Transverse colon (tissue), 4 donors: ENCODE data around the gene ARF6. TPM values are rescaled to one million over a fixed set of nuclear protein-coding genes. Genes with fewer than 3 reads are reported as not detected.

ENCODE experiments used
- DNase-seq: peaks from one replicate; pipeline ENCODE4 v3.0.0-alpha.2; 2019
- H3K27ac ChIP-seq, 4 donors: fragments of 200-600 bp; sonication (generic); 2 replicates each; pipeline ENCODE4 v1.5.1; 2016 to 2018; ENCODE audit warnings: inconsistent platforms in 4 of 4
- H3K27me3 ChIP-seq: fragments of 200-600 bp; sonication (generic); 2 replicates; pipeline ENCODE4 v1.5.1; 2017; ENCODE audit warnings: inconsistent platforms
- H3K36me3 ChIP-seq, 4 donors: fragments of 200-600 bp; sonication (generic); 2 replicates each; pipeline ENCODE4 v1.5.1; 2017 to 2019; ENCODE audit warnings: inconsistent platforms in 4 of 4
- H3K4me1 ChIP-seq, 4 donors: fragments of 200-600 bp; sonication (generic); 2 replicates each; pipeline ENCODE4 v1.5.1; 2017 to 2020; ENCODE audit warnings: inconsistent platforms in 4 of 4
- H3K4me3 ChIP-seq, 4 donors: fragments of 200-600 bp; sonication (generic); 1 replicate in 1 of 4; 2 replicates in 3 of 4; pipeline versions ENCODE4 v1.5.1 to v1.6.1; 2017 to 2019; ENCODE audit warnings: inconsistent platforms in 4 of 4
- H3K9me3 ChIP-seq, 2 donors: fragments of 200-600 bp; sonication (generic); 2 replicates each; pipeline ENCODE4 v1.5.1; 2017 to 2019; ENCODE audit warnings: inconsistent platforms in 2 of 2
- CTCF ChIP-seq, 5 experiments: fragments of 200-600 bp in 3 of 5; fragments of 450-650 bp in 2 of 5; sonication (generic) in 3 of 5; IDR thresholded peaks; 1 replicate in 2 of 5; 2 replicates in 3 of 5; pipeline ENCODE4 v1.5.1; 2016 to 2017; ENCODE audit warnings: antibody characterized with exemption in 5 of 5, inconsistent platforms in 3 of 5, mild to moderate bottlenecking in 2 of 5, moderate library complexity in 1 of 5
- EP300 ChIP-seq: sonication (generic); formaldehyde crosslinking; IDR thresholded peaks from one replicate; pipeline ENCODE4 v1.6.1; 2017; ENCODE audit warnings: antibody characterized with exemption, low read depth
- POLR2A ChIP-seq: fragments of 450-650 bp; IDR thresholded peaks from one replicate; pipeline ENCODE4 v1.6.1; 2016; ENCODE audit warnings: antibody characterized with exemption, mild to moderate bottlenecking, moderate library complexity
- POLR2AphosphoS5 ChIP-seq, 3 donors: sonication (generic); formaldehyde crosslinking; IDR thresholded peaks; one replicate each; pipeline ENCODE4 v1.6.1; 2016; ENCODE audit warnings: antibody characterized with exemption in 3 of 3
- WGBS, 2 donors: methylation state at CpG; one replicate each; pipeline ENCODE4 v1.1.5; 2018; ENCODE audit warnings: low coverage in 1 of 2; 5-methylcytosine and 5-hydroxymethylcytosine counted together
- in situ Hi-C, 4 donors: fragments of 200-750 bp; cut with MboI; loops; one replicate each; pipeline versions ENCODE4 v1.15.0 to v1.15.1; 2017; ENCODE audit warnings: low sequenced_read_pairs in 3 of 4, low pct_ligation_motif_present in 1 of 4, low pct_unique_long_range_greater_than_20kb in 1 of 4
- intact Hi-C: fragments of 100-400 bp; cut with DNase I; formaldehyde crosslinking; loops from one replicate; pipeline ENCODE4 v1.15.1; 2023; ENCODE audit warnings: low total_unique reads
- total RNA-seq, 4 donors: library from RNA; depleted of rRNA; stranded (reverse); fragments of >200 nt; gene quantifications; one replicate each; pipeline ENCODE4 v1.1.0, GENCODE V29; 2016

Gene ARF6
- total RNA-seq, 4 donors from 2014 or later = 70.3 to 120 (median 101) TPM

- WGBS, 2 donors = 100% methylated on average over 1 of the region's 1 CpG; no CpG with 5 or more reads in 1 of the 2 donors
Observed at GRCh38 chr14:49923442-49923841, 30.6 kb downstream of the ARF6 start.

GRCh38 chr14:49923881-49924280 is 31.0 kb downstream of the ARF6 start:
- DNase-seq = no peak
- H3K27me3 ChIP-seq = no peaks in the 10 kb centered on the region
- peaks cover 0 to 4% (median 0%) of the 10 kb centered on the region in 4 donors for H3K4me1 ChIP-seq
- no peaks in the 10 kb centered on the region for H3K36me3 ChIP-seq
- WGBS, 2 donors = 92% methylated on average over 4 of the region's 4 CpGs; no CpG with 5 or more reads in 1 of the 2 donors
- TF ChIP-seq POLR2A (no peak), EP300 (no peak), POLR2AphosphoS5 (IDR thresholded peaks at IDR 0.05) (no peak), CTCF (IDR thresholded peaks at IDR 0.05) (no peak)
- H3K4me3 ChIP-seq = no peak overlapping the region
- in situ Hi-C loops = no loop called here
- H3K27ac ChIP-seq = no peak overlapping the region
- no peaks in the 10 kb centered on the region for H3K9me3 ChIP-seq
- intact Hi-C loops = no loop called here

More at GRCh38 chr14:49923442-49923841, 30.6 kb downstream of the ARF6 start:
- Histone ChIP-seq H3K4me1 (peaks cover 0 to 6% (median 0%) of the 10 kb centered on the region in 4 donors), H3K9me3 (no peaks in the 10 kb centered on the region), H3K4me3 (no peak overlapping the region), H3K27me3 (no peaks in the 10 kb centered on the region), H3K36me3 (no peaks in the 10 kb centered on the region), H3K27ac (no peak overlapping the region)
- TF ChIP-seq POLR2AphosphoS5 (IDR thresholded peaks at IDR 0.05) (no peak), EP300 (no peak)
- DNase-seq = no peak
- intact Hi-C loops = no loop called here
- in situ Hi-C loops = no loop called here

GRCh38 chr14:49924852-49925251 is 32.0 kb downstream of the ARF6 start:
- no peaks in the 10 kb centered on the region for H3K36me3 ChIP-seq
- peaks cover 0 to 3% (median 0%) of the 10 kb centered on the region in 4 donors for H3K4me1 ChIP-seq
- in situ Hi-C loops = no loop called here
- WGBS, 2 donors = 88 to 94% methylated on average over 2 to 4 of the region's 4 CpGs
- DNase-seq = no peak
- no peaks in the 10 kb centered on the region for H3K27me3 ChIP-seq
- no peaks in the 10 kb centered on the region for H3K9me3 ChIP-seq
- TF ChIP-seq CTCF (IDR thresholded peaks at IDR 0.05) = no peak
- no peak for TF ChIP-seq EP300
- no peak for TF ChIP-seq POLR2A
- no peak for TF ChIP-seq POLR2AphosphoS5 (IDR thresholded peaks at IDR 0.05)
- intact Hi-C loops = no loop called here
- no peak overlapping the region for H3K27ac ChIP-seq
- no peak overlapping the region for H3K4me3 ChIP-seq

- TF ChIP-seq POLR2A = no peak
- intact Hi-C loops = no loop called here
- 82 to 95% methylated on average over 2 of the region's 2 CpGs for WGBS, 2 donors
- H3K4me3 ChIP-seq = no peak overlapping the region
- in situ Hi-C loops = no loop called here
- no peak for DNase-seq
- no peak overlapping the region for H3K27ac ChIP-seq
- no peaks in the 10 kb centered on the region for H3K27me3 ChIP-seq
- no peaks in the 10 kb centered on the region for H3K36me3 ChIP-seq
- H3K4me1 ChIP-seq = no peaks in the 10 kb centered on the region
- no peaks in the 10 kb centered on the region for H3K9me3 ChIP-seq
Observed at GRCh38 chr14:49926803-49927202, 33.9 kb downstream of the ARF6 start.

GRCh38 chr14:49928015-49928414 is 35.1 kb downstream of the ARF6 start:
- Histone ChIP-seq H3K4me3 (no peak overlapping the region), H3K4me1 (no peaks in the 10 kb centered on the region), H3K9me3 (no peaks in the 10 kb centered on the region), H3K36me3 (no peaks in the 10 kb centered on the region), H3K27ac (no peak overlapping the region), H3K27me3 (no peaks in the 10 kb centered on the region)
- no peak for DNase-seq
- in situ Hi-C loops (no loop called here), intact Hi-C loops (no loop called here)
- 40 to 61% methylated on average over 2 of the region's 2 CpGs for WGBS, 2 donors
- TF ChIP-seq CTCF (IDR thresholded peaks at IDR 0.05) = no peak
- no peak for TF ChIP-seq POLR2AphosphoS5 (IDR thresholded peaks at IDR 0.05)
- no peak for TF ChIP-seq POLR2A
- TF ChIP-seq EP300 = no peak
